Psoas muscle (tissue), 8 donors: Measurements from ENCODE around the gene CARMIL1. TPM values are rescaled to one million over a fixed set of nuclear protein-coding genes. Genes with fewer than 3 reads are reported as not detected.

Experiments
- ATAC-seq, 4 donors: fragments of 200-7000 bp; cut with Tn5 transposase; one replicate each; pipeline ENCODE4 v1.9.1; 2020; ENCODE audit warnings: moderate library complexity in 3 of 4, mild to moderate bottlenecking in 2 of 4
- DNase-seq, 2 donors: peaks; one replicate each; pipeline ENCODE4 v3.0.0-alpha.2; 2020
- H3K27ac ChIP-seq: fragments of 200-600 bp; one replicate; pipeline ENCODE4 v1.8.0; 2022
- H3K27me3 ChIP-seq, 3 donors: fragments of 200-600 bp in 1 of 3; one replicate each; pipeline versions ENCODE4 v1.6.1 to v1.8.0; 2013 to 2022; ENCODE audit warnings: low read length in 2 of 3, mild to moderate bottlenecking in 2 of 3, moderate library complexity in 1 of 3; ENCODE audit not compliant: insufficient read depth in 3 of 3
- H3K36me3 ChIP-seq, 2 donors: fragments of 200-600 bp in 1 of 2; one replicate each; pipeline versions ENCODE4 v1.6.1 to v1.8.0; 2013 to 2022; ENCODE audit warnings: low read depth in 1 of 2, mild to moderate bottlenecking in 1 of 2, moderate library complexity in 1 of 2; ENCODE audit not compliant: insufficient read depth in 1 of 2
- H3K4me1 ChIP-seq: fragments of 200-600 bp; one replicate; pipeline ENCODE4 v1.8.0; 2022
- H3K4me3 ChIP-seq: fragments of 200-600 bp; one replicate; pipeline ENCODE4 v1.8.0; 2022; ENCODE audit warnings: mild to moderate bottlenecking
- H3K9me3 ChIP-seq: fragments of 200-600 bp; one replicate; pipeline ENCODE4 v1.8.0; 2022
- WGBS, 3 donors: extraction: QIAGEN DNeasy Blood & Tissue Kit; methylation state at CpG; one replicate each; pipeline versions ENCODE4 v1.1.6 to v1.1.7; 2013; 5-methylcytosine and 5-hydroxymethylcytosine counted together
- intact Hi-C, 2 donors: fragments of 100-400 bp; cut with DNase I; formaldehyde crosslinking; loops; one replicate each; pipeline versions ENCODE4 v1.11.0 to v1.14.2; 2022
- polyA plus RNA-seq, 3 donors: library from polyadenylated mRNA; stranded (reverse); fragments of 200-250 nt; gene quantifications; one replicate each; pipeline ENCODE4 v1.2.3, GENCODE V29; 2013
- total RNA-seq, 4 donors: library from RNA; stranded (reverse); fragmentation: NEBNext Ultra II Directional in 2 of 4; extraction: Animal tissue kit (Norgen Biotek cat#: 25700) in 2 of 4; gene quantifications; one replicate each; pipeline versions ENCODE4 v1.2.1 to v1.2.4, GENCODE V29; 2021 to 2023
- TF ChIP-seq, protein P1 (sequence below): fragments of 200-600 bp; IDR thresholded peaks from one replicate; pipeline ENCODE4 v1.8.0; 2022; ENCODE audit warnings: antibody characterized with exemption
- donor health status: healthy with polysubstance abuse.
- donor health status: DM: no; HTN: no; CAD: no; lungs with moderate emphysema.
- donor health status: Bipolar disorder and iron deficiency.
- donor health status: healthy.
- donor health status: DM: yes; HTN: yes; CAD: no.
- donor health status: DM: no; HTN: no; CAD: no.
- donor health status: DM: no; HTN: no; CAD: no.
- donor health status: DM: yes; HTN: yes; CAD: no.

CARMIL1 gene
- total and polyA plus RNA-seq, 7 donors = 0.11 to 1.0 (median 0.76) TPM

DNA sequence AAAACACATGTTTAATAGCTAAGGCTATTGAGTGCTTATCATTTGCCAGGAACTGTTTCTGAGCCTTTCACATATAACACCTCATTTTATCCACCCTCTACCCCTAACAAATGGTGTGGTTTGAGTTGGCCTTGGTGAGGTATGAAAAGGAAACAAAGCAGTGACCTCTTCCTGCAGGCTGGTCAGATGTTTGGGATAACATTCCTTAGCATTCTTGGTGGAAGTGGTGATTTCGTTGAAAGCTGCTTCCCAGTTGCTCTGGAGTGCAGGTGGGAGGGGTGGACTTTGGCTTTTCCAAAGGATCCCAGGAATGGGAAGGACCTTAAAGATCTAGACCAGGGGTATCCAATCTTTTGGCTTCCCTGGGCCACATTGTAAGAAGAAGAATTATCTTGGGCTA lies 41.3 kb downstream of the CARMIL1 start:
- no peak overlapping the region for H3K4me3 ChIP-seq
- TF ChIP-seq, protein P1, sequence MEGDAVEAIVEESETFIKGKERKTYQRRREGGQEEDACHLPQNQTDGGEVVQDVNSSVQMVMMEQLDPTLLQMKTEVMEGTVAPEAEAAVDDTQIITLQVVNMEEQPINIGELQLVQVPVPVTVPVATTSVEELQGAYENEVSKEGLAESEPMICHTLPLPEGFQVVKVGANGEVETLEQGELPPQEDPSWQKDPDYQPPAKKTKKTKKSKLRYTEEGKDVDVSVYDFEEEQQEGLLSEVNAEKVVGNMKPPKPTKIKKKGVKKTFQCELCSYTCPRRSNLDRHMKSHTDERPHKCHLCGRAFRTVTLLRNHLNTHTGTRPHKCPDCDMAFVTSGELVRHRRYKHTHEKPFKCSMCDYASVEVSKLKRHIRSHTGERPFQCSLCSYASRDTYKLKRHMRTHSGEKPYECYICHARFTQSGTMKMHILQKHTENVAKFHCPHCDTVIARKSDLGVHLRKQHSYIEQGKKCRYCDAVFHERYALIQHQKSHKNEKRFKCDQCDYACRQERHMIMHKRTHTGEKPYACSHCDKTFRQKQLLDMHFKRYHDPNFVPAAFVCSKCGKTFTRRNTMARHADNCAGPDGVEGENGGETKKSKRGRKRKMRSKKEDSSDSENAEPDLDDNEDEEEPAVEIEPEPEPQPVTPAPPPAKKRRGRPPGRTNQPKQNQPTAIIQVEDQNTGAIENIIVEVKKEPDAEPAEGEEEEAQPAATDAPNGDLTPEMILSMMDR = no peak
- intact Hi-C loops = no loop called here
- DNase-seq = no peak
- WGBS, 3 donors = 0 to 30% (median 5%) methylated on average over 1 of the region's 1 CpG
- H3K4me1 ChIP-seq = no peaks in the 10 kb centered on the region
- H3K9me3 ChIP-seq = no peaks in the 10 kb centered on the region
- H3K27me3 ChIP-seq = peaks cover 0 to 2% (median 0%) of the 10 kb centered on the region in 3 donors
- H3K36me3 ChIP-seq = no peaks in the 10 kb centered on the region
- no peak overlapping the region for H3K27ac ChIP-seq
- ATAC-seq = no peak

DNA sequence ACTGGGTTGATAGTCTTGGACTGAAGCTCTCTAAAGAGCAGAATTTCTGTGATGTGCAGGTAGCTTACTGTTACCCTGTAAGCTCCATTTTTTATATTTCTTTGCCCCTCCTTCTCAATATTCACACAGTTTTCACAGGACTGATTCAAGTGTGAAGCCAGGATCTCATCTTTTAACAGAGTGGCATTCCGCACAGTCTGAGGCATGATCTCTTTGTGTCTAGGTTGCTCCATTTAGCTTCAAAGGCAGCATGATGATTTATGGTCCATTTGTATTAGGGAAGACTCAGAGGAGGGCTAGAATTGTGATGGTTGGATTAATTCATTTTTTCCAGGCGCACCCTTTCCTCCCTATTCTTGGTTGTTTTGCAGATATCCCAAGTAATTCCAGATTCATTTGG lies 43.5 kb downstream of the CARMIL1 start:
- peaks cover 0 to 2% (median 0%) of the 10 kb centered on the region in 3 donors for H3K27me3 ChIP-seq
- no peaks in the 10 kb centered on the region for H3K4me1 ChIP-seq
- no peak overlapping the region for H3K4me3 ChIP-seq
- TF ChIP-seq, protein P1 = no peak
- WGBS, 3 donors = 86 to 89% (median 87%) methylated on average over 2 of the region's 2 CpGs
- H3K9me3 ChIP-seq = no peaks in the 10 kb centered on the region
- intact Hi-C loops = no loop called here
- ATAC-seq (no peak), DNase-seq (no peak)
- no peak overlapping the region for H3K27ac ChIP-seq
- H3K36me3 ChIP-seq = no peaks in the 10 kb centered on the region

DNA sequence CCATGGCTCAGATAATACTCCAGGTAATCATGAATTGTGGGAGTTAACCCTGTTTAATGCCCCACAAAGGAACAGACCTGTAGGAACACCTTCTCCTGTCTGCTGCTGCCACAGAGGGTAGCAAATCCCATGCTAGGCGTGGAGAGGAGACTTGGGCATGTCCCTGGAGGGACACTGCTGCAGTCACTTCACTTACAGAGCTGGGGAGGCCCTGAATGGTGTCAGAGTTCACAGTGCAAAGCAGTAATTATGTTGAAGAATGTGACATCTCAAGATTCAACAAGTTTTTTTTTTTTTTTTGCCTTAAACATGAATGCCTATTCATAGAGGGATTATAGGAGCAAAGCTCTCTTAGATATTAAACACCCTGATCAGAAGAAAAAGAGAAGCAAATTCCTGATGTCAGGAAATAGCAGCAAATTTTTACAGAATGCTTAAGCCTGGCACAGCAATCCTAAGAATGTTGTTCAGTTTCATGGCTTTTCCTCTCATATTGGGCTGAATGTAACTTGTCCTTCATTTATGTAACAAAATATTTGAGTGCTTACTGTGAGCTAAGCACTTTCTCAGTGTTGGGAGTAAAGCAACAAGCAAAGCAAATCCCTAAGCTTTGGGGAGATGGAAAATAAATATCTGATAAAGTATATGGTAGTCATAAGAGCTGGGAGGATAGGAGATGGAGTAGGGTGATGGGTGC lies 45.0 kb downstream of the CARMIL1 start:
- Histone ChIP-seq H3K27me3 (peaks cover 0 to 2% (median 0%) of the 10 kb centered on the region in 3 donors), H3K4me3 (no peak overlapping the region), H3K9me3 (no peaks in the 10 kb centered on the region), H3K4me1 (no peaks in the 10 kb centered on the region), H3K27ac (no peak overlapping the region), H3K36me3 (no peaks in the 10 kb centered on the region)
- intact Hi-C loops = no loop called here
- no peak for DNase-seq
- TF ChIP-seq, protein P1 = no peak
- no peak for ATAC-seq
- WGBS, 3 donors = 63 to 72% (median 69%) methylated on average over 1 of the region's 1 CpG

DNA sequence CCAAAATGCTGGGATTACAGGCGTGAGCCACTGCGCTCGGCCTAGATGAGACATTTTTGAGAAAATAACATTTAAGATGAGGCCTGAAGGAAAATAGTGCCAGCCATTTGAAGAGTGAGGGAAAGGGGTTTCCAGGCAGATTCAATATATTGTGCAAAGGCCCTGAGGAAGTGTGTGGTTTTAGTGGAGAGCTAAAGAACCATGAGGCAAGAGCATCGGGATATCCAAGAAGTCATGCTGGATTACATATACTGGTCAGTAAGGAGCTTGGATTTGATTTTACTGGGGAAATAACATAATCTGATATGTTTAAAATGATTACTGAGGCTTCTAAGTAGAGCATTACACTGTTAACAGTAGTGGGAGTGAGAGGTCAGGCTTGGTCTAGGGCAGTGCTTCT lies 47.0 kb downstream of the CARMIL1 start:
- ATAC-seq (no peak), DNase-seq (no peak)
- H3K9me3 ChIP-seq = no peaks in the 10 kb centered on the region
- peaks cover 0 to 2% (median 0%) of the 10 kb centered on the region in 3 donors for H3K27me3 ChIP-seq
- intact Hi-C loops = no loop called here
- H3K4me3 ChIP-seq = no peak overlapping the region
- TF ChIP-seq, protein P1 = no peak
- H3K36me3 ChIP-seq = no peaks in the 10 kb centered on the region
- no peak overlapping the region for H3K27ac ChIP-seq
- WGBS, 3 donors = 92 to 95% (median 94%) methylated on average over 4 of the region's 4 CpGs
- no peaks in the 10 kb centered on the region for H3K4me1 ChIP-seq

DNA sequence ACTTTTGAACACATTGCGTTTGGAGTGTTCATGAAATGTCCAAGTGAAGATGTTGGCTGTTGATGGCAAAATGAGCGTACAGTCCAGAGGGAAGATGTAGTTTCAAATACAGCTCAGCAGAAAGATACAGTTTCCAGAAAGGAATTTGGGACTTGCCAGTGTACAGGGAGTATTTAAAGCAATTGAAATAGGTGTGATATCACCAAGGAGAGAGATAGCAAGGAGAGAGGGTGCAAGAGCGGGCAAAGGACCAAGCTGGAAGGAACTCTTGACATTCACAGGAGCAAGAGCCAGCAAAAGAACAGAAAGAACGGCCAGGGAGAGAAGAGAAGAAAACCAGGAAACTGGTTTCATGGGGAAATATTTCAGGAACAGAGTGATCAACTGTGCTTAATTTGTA lies 47.8 kb downstream of the CARMIL1 start:
- ATAC-seq = no peak
- intact Hi-C loops = no loop called here
- Histone ChIP-seq H3K27me3 (peaks cover 0 to 2% (median 0%) of the 10 kb centered on the region in 3 donors), H3K36me3 (no peaks in the 10 kb centered on the region), H3K4me1 (no peaks in the 10 kb centered on the region), H3K4me3 (no peak overlapping the region), H3K27ac (no peak overlapping the region), H3K9me3 (no peaks in the 10 kb centered on the region)
- 61 to 77% (median 71%) methylated on average over 4 of the region's 4 CpGs for WGBS, 3 donors
- TF ChIP-seq, protein P1 = no peak
- DNase-seq = no peak
